ENCODE results near the gene HOXD11.

GRCh38 chr2:176124947-176125771 is 18.1 kb downstream of the HOXD11 start:
- TF ChIP-seq ZBTB37 (CRISPR knock-in tag; IDR thresholded peaks at IDR 0.05) (no peak), NR2F1 (CRISPR knock-in tag; IDR thresholded peaks at IDR 0.05) (no peak), ZNF777 (CRISPR knock-in tag; IDR thresholded peaks at IDR 0.05) (no peak), CTCF (CRISPR knock-in tag; IDR thresholded peaks at IDR 0.05) (no peak), FUBP1 (CRISPR knock-in tag; IDR thresholded peaks at IDR 0.05; ENCODE audit: borderline replicate concordance) (no peak), EZH2 (conservative IDR thresholded peaks at IDR 0.05; ENCODE audit: low read depth, low read length) (no peak), MIXL1 (CRISPR knock-in tag; IDR thresholded peaks at IDR 0.05) (no peak), ATF3 (CRISPR knock-in tag; IDR thresholded peaks at IDR 0.05) (no peak), SP2 (CRISPR knock-in tag; IDR thresholded peaks at IDR 0.05) (no peak), THRA (CRISPR knock-in tag; IDR thresholded peaks at IDR 0.05; ENCODE audit: borderline replicate concordance) (no peak), PLRG1 (conservative IDR thresholded peaks at IDR 0.05) (no peak), GATA4 (IDR thresholded peaks at IDR 0.05; ENCODE audit: borderline replicate concordance, low read depth) (no peak), CREM (IDR thresholded peaks at IDR 0.05) (no peak), CREM (CRISPR knock-in tag; IDR thresholded peaks at IDR 0.05) (no peak)
